Right lobe of liver (tissue), 4 donors: ENCODE data around the gene ATP10A.

Source experiments
- CTCF ChIP-seq, 4 donors: fragments of 200-600 bp in 3 of 4; fragments of 450-650 bp in 1 of 4; IDR thresholded peaks; one replicate each; pipeline versions ENCODE4 v1.5.1 to v1.8.0; 2016 to 2022; ENCODE audit warnings: antibody characterized with exemption in 4 of 4, mild to moderate bottlenecking in 2 of 4
- POLR2A ChIP-seq: fragments of 450-650 bp; IDR thresholded peaks from one replicate; pipeline ENCODE4 v1.6.1; 2017; ENCODE audit warnings: antibody characterized with exemption, mild to moderate bottlenecking
- donor health status: DM: no; HTN: no; CAD: no.
- donor health status: DM: no; HTN: no; CAD: no.
- donor health status: DM: no; HTN: yes; CAD: no.

- TF ChIP-seq CTCF (IDR thresholded peaks at IDR 0.05): no peak
- no peak for TF ChIP-seq POLR2A
Observed at GRCh38 chr15:25719101-25719985, 143.8 kb downstream of the ATP10A start.
